Brain microvascular endothelial cell (primary cell): ENCODE data around the gene CFAP54.
"Not testable (repeated sequence)": the region's sequence is repeated elsewhere in the genome, so short reads cannot be mapped to it uniquely, and the experiment has no call there.

Source experiments
- DNase-seq: peaks from one replicate; pipeline ENCODE4 v3.0.0-alpha.2; 2020
- H3K27ac ChIP-seq: fragments of 250-450 bp; sonication (Bioruptor Pico); 2 replicates; pipeline ENCODE4 v1.5.1; 2020; ENCODE audit warnings: mild to moderate bottlenecking, moderate library complexity
- H3K27me3 ChIP-seq: fragments of 250-450 bp; sonication (Bioruptor Pico); replicated peaks from 2 replicates; pipeline ENCODE4 v1.5.1; 2020; ENCODE audit warnings: mild to moderate bottlenecking
- H3K36me3 ChIP-seq: fragments of 250-450 bp; sonication (Bioruptor Pico); replicated peaks from 2 replicates; pipeline ENCODE4 v1.5.1; 2020; ENCODE audit warnings: mild to moderate bottlenecking
- H3K4me3 ChIP-seq: 2 replicates; pipeline ENCODE4 v1.5.1; 2011; ENCODE audit warnings: low read depth, mild to moderate bottlenecking, control low read depth, low read length, moderate library complexity
- in situ Hi-C: cut with HindIII; loops from 2 replicates; pipeline ENCODE4 v1.10.0; 2017; ENCODE audit warnings: low sequenced_read_pairs, low pct_ligation_motif_present
- TF ChIP-seq, protein P1 (sequence below): IDR thresholded peaks from 2 replicates; pipeline ENCODE4 v1.5.1; 2011; ENCODE audit warnings: low read depth, mild to moderate bottlenecking, moderate library complexity, low read length, control low read depth, inconsistent platforms; ENCODE audit errors: missing control alignments

Gene CFAP54

DNA sequence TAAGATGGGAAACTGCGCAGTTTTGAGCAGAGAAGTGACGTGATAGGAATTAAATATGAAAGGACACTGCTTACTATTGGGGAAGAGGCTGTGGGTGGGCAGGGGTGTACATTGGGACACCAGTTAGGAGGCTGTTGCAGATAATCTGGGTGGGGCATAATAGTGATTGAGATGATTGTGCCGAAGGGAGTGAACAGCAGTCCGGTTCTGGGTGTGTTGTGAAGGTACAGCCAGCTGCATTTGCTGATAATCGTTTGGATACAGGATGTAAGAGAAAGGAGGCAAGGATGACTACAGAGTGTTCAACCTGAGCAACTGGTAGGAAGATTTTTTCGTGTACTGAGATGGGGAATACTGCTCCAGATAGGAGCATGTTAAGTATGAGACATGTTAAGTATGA, 212.5 kb downstream of the CFAP54 start:
- Histone ChIP-seq H3K27me3 (no peaks in the 10 kb centered on the region), H3K36me3 (no peaks in the 10 kb centered on the region), H3K27ac (no peak overlapping the region), H3K4me3 (no peak overlapping the region)
- in situ Hi-C loops, result no loop called here
- DNase-seq, result no peak
- TF ChIP-seq, protein P1, sequence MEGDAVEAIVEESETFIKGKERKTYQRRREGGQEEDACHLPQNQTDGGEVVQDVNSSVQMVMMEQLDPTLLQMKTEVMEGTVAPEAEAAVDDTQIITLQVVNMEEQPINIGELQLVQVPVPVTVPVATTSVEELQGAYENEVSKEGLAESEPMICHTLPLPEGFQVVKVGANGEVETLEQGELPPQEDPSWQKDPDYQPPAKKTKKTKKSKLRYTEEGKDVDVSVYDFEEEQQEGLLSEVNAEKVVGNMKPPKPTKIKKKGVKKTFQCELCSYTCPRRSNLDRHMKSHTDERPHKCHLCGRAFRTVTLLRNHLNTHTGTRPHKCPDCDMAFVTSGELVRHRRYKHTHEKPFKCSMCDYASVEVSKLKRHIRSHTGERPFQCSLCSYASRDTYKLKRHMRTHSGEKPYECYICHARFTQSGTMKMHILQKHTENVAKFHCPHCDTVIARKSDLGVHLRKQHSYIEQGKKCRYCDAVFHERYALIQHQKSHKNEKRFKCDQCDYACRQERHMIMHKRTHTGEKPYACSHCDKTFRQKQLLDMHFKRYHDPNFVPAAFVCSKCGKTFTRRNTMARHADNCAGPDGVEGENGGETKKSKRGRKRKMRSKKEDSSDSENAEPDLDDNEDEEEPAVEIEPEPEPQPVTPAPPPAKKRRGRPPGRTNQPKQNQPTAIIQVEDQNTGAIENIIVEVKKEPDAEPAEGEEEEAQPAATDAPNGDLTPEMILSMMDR, result no peak

DNA sequence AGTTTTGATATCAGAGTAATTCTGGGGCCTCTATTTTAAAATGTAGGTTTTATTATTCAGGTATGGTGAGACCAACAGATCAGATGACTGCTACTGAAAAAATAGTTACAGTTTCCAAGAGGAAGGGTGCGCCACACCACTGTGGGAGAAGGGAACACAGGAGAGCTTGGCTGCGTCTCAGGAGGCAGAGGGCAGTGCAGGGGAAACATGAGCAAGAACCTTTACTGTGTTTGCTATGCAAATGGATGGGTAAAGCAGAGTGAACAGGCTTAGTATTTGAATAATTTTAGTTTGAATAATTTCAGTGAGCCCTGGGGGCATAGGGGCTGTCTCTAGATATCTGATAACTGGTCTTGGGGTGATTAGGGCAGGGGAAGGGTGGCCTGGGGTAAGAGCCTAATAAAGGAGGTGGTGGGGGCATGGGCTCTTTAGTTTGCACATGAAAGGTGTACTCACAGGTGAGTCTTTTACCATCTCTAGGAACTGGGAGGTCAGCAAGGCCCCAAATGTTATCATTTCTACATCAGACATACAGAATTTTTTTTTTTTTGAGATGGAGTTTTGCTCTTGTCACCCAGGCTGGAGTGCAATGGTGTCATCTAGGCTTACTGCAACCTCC, 220.9 kb downstream of the CFAP54 start:
- no peak overlapping the region for H3K4me3 ChIP-seq
- DNase-seq, result no peak
- TF ChIP-seq, protein P1, result peak; percentile 11
- in situ Hi-C loops, result no loop called here
- no peaks in the 10 kb centered on the region for H3K36me3 ChIP-seq
- H3K27me3 ChIP-seq, result no peaks in the 10 kb centered on the region
- no peak overlapping the region for H3K27ac ChIP-seq

DNA sequence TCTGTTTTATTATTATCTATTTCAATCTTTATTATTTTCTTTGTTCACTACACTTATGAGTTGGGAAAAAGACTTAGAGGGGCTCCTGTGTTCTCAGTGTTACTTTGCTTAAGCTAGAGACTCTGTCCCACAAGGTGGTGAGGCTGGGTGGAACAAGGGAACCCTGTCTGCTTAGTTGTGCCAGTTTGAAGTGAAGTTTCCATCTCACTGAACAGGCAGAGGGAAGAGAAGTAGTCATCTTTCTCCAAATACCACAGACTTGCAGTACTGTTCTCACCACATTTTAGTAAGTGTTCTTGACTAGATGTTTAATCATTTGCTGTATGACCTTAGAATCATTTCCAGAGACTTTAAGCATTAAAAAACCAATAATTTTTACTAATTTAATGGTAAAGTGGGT, 222.0 kb downstream of the CFAP54 start:
- TF ChIP-seq, protein P1, result no peak
- no peaks in the 10 kb centered on the region for H3K27me3 ChIP-seq

DNA sequence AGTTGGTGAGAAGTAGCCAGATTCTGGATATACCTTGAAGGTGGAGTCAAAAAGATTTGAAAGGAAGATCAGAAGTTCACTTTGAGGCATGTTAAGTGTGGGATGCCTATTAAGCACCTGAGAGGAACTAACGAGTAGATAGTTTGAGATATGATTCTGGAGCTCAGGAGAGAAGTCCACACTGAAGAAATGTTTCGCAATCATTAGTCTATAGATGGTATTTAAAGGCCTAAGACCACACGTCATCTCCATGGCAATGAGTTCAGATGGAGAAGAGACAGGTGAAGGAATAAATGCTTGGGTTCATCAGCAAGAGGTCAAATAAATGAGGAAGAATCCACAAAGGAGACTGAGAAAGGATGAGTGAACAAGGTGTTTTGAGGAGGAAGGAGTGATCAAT, 224.8 kb downstream of the CFAP54 start:
- TF ChIP-seq, protein P1, result no peak
- no peak overlapping the region for H3K4me3 ChIP-seq
- H3K27me3 ChIP-seq, result no peaks in the 10 kb centered on the region
- no peak overlapping the region for H3K27ac ChIP-seq
- in situ Hi-C loops, result no loop called here
- DNase-seq, result no peak
- H3K36me3 ChIP-seq, result no peaks in the 10 kb centered on the region

More for the DNA sequence above, 222.0 kb downstream of the CFAP54 start:
- Histone ChIP-seq H3K27ac (no peak overlapping the region), H3K4me3 (no peak overlapping the region), H3K36me3 (no peaks in the 10 kb centered on the region)
- no peak for DNase-seq
- in situ Hi-C loops, result no loop called here

DNA sequence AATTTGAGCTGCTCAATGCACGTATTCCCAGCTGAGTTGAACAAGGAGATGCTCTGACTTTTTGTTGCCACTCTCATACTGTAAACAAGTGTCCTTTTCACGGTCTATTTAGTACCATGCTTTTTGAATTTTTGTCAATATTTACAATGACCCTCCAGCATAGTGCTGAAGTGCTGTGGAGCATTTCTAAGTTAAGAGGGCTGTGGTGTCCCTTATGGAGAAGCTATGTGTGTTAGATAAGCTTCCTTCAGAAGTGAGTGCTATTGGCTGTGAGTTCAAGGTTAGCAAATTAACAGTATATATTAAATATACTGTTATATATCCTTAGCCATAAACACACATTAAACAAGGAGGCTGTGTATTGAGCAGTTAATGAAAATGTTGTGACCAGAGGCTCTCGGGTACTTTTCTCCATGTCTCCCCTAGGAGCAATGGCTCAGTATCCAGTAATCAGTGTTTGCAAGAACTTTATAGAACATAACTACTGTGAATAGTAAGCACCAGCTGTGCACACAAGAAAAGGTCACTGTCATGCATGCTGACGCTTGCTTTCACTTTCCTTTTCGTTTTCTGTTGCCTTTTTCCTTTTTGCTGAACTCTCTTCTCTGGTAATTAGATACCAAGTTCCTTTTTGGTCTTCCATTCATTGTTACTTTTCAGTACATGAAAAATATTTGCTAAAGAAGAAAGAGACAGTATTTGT, 230.4 kb downstream of the CFAP54 start:
- no peaks in the 10 kb centered on the region for H3K36me3 ChIP-seq
- H3K27me3 ChIP-seq, result no peaks in the 10 kb centered on the region
- DNase-seq, result peak; percentile 53
- TF ChIP-seq, protein P1, result no peak
- H3K4me3 ChIP-seq, result peak overlapping the region; percentile 41
- peak overlapping the region; percentile 35 for H3K27ac ChIP-seq
- in situ Hi-C loops, result no loop called here

DNA sequence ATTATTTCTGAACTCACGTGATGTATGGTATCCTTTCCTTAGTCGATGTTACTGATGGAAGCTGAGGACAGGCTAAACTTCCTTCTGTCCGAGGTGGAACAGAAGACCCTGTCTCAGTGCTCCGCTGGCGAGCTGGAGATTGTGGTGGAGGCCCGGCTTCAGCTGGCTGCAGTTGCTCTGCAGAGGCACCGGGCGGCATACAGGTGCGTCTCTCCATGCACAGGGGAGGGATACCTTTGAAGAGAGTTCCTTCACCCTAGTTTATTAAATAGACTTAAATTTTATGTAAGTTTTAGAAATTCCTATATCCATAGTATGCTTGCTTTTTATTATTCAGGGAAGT, 231.0 kb downstream of the CFAP54 start:
- Histone ChIP-seq H3K27ac (peak overlapping the region; percentile 35), H3K36me3 (no peaks in the 10 kb centered on the region), H3K4me3 (peak overlapping the region; percentile 41), H3K27me3 (no peaks in the 10 kb centered on the region)
- in situ Hi-C loops, result no loop called here
- TF ChIP-seq, protein P1, result peak; percentile 51
- DNase-seq, result peak; percentile 9

DNA sequence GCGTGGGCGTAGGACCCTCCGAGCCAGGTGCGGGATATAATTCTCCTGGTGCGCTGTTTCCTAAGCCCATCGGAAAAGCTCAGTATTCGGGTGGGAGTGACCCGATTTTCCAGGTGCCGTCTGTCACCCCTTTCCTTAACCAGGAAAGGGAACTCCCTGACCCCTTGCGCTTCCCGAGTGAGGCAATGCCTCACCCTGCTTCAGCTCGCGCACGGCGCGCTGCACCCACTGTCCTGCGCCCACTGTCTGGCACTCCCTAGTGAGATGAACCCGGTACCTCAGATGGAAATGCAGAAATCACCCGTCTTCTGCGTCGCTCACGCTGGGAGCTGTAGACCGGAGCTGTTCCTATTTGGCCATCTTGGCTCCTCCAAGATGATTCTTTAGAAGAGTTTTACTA, 240.1 kb downstream of the CFAP54 start:
- H3K27ac ChIP-seq, H3K36me3 ChIP-seq, H3K4me3 ChIP-seq, in situ Hi-C loops, H3K27me3 ChIP-seq, DNase-seq: not testable (repeated sequence)
